ENCODE measurements around the gene IL6. TPM values are rescaled to one million over a fixed set of nuclear protein-coding genes. Genes with fewer than 3 reads are reported as not detected.

Gene IL6
- total and polyA plus RNA-seq, 9 donors, result 0.18 to 0.44 (median 0.31) TPM; not detected in 2

- Histone ChIP-seq H3K4me3 (ENCODE audit: low read length) (no peak overlapping the region), H3K4me1 (ENCODE audit: control insufficient read depth, insufficient read depth, low read length) (peaks cover 59% of the 10 kb centered on the region), H3K36me3 (ENCODE audit: control insufficient read depth, insufficient read depth, low read length) (no peaks in the 10 kb centered on the region), H3K27ac (ENCODE audit: low read length) (peak overlapping the region; percentile 67), H3K9me3 (replicated peaks; ENCODE audit: control insufficient read depth, low read depth, low read length) (no peaks in the 10 kb centered on the region), H3K27me3 (ENCODE audit: control insufficient read depth, insufficient read depth, low read length) (no peaks in the 10 kb centered on the region)
- 6% methylated on average over 6 of the region's 8 CpGs for whole genome bisulfite sequencing (ENCODE audit: insufficient coverage)
- DNase-seq, result peak; percentile 84
Observed at GRCh38 chr7:22726345-22726906, 574 bp upstream of the IL6 start.

GRCh38 chr7:22727714-22728035 lies 675 bp downstream of the IL6 start:
- no peak overlapping the region for H3K27ac ChIP-seq (ENCODE audit: low read length)
- H3K36me3 ChIP-seq (ENCODE audit: control insufficient read depth, insufficient read depth, low read length), result no peaks in the 10 kb centered on the region
- H3K9me3 ChIP-seq (replicated peaks; ENCODE audit: control insufficient read depth, low read depth, low read length), result no peaks in the 10 kb centered on the region
- H3K27me3 ChIP-seq (ENCODE audit: control insufficient read depth, insufficient read depth, low read length), result no peaks in the 10 kb centered on the region
- no peak for DNase-seq
- no CpG with 5 or more reads among the region's 3 CpGs for WGBS (ENCODE audit: insufficient coverage)
- no peak overlapping the region for H3K4me3 ChIP-seq (ENCODE audit: low read length)
- H3K4me1 ChIP-seq (ENCODE audit: control insufficient read depth, insufficient read depth, low read length), result peaks cover 49% of the 10 kb centered on the region

GRCh38 chr7:22728401-22729029 lies 1.5 kb downstream of the IL6 start:
- Histone ChIP-seq H3K4me1 (ENCODE audit: control insufficient read depth, insufficient read depth, low read length) (peaks cover 40% of the 10 kb centered on the region), H3K36me3 (ENCODE audit: control insufficient read depth, insufficient read depth, low read length) (no peaks in the 10 kb centered on the region), H3K4me3 (ENCODE audit: low read length) (no peak overlapping the region), H3K27me3 (ENCODE audit: control insufficient read depth, insufficient read depth, low read length) (no peaks in the 10 kb centered on the region), H3K9me3 (replicated peaks; ENCODE audit: control insufficient read depth, low read depth, low read length) (no peaks in the 10 kb centered on the region), H3K27ac (ENCODE audit: low read length) (no peak overlapping the region)
- peak; percentile 52 for DNase-seq
- no CpG with 5 or more reads among the region's 1 CpG for WGBS (ENCODE audit: insufficient coverage)

- H3K27me3 ChIP-seq (ENCODE audit: control insufficient read depth, insufficient read depth, low read length), result no peaks in the 10 kb centered on the region
- peaks cover 34% of the 10 kb centered on the region for H3K4me1 ChIP-seq (ENCODE audit: control insufficient read depth, insufficient read depth, low read length)
- WGBS (ENCODE audit: insufficient coverage), result no CpG with 5 or more reads among the region's 3 CpGs
- H3K9me3 ChIP-seq (replicated peaks; ENCODE audit: control insufficient read depth, low read depth, low read length), result no peaks in the 10 kb centered on the region
- H3K27ac ChIP-seq (ENCODE audit: low read length), result no peak overlapping the region
- H3K36me3 ChIP-seq (ENCODE audit: control insufficient read depth, insufficient read depth, low read length), result no peaks in the 10 kb centered on the region
- DNase-seq, result no peak
- H3K4me3 ChIP-seq (ENCODE audit: low read length), result no peak overlapping the region
Observed at GRCh38 chr7:22729180-22729825, 2.3 kb downstream of the IL6 start.

GRCh38 chr7:22730066-22730710 lies 3.2 kb downstream of the IL6 start:
- Histone ChIP-seq H3K27me3 (ENCODE audit: control insufficient read depth, insufficient read depth, low read length) (no peaks in the 10 kb centered on the region), H3K27ac (ENCODE audit: low read length) (no peak overlapping the region), H3K9me3 (replicated peaks; ENCODE audit: control insufficient read depth, low read depth, low read length) (no peaks in the 10 kb centered on the region), H3K4me3 (ENCODE audit: low read length) (no peak overlapping the region), H3K36me3 (ENCODE audit: control insufficient read depth, insufficient read depth, low read length) (no peaks in the 10 kb centered on the region), H3K4me1 (ENCODE audit: control insufficient read depth, insufficient read depth, low read length) (peaks cover 26% of the 10 kb centered on the region)
- 60% methylated on average over 1 of the region's 2 CpGs for WGBS (ENCODE audit: insufficient coverage)
- DNase-seq, result no peak

- H3K4me3 ChIP-seq (ENCODE audit: low read length), result no peak overlapping the region
- peaks cover 18% of the 10 kb centered on the region for H3K4me1 ChIP-seq (ENCODE audit: control insufficient read depth, insufficient read depth, low read length)
- no peaks in the 10 kb centered on the region for H3K36me3 ChIP-seq (ENCODE audit: control insufficient read depth, insufficient read depth, low read length)
- H3K27ac ChIP-seq (ENCODE audit: low read length), result no peak overlapping the region
- no peaks in the 10 kb centered on the region for H3K9me3 ChIP-seq (replicated peaks; ENCODE audit: control insufficient read depth, low read depth, low read length)
- H3K27me3 ChIP-seq (ENCODE audit: control insufficient read depth, insufficient read depth, low read length), result no peaks in the 10 kb centered on the region
- WGBS (ENCODE audit: insufficient coverage), result 67% methylated on average over 1 of the region's 5 CpGs
- DNase-seq, result no peak
Observed at GRCh38 chr7:22730921-22731654, 4.1 kb downstream of the IL6 start.

- Histone ChIP-seq H3K9me3 (replicated peaks; ENCODE audit: control insufficient read depth, low read depth, low read length) (no peaks in the 10 kb centered on the region), H3K27me3 (ENCODE audit: control insufficient read depth, insufficient read depth, low read length) (no peaks in the 10 kb centered on the region), H3K36me3 (ENCODE audit: control insufficient read depth, insufficient read depth, low read length) (no peaks in the 10 kb centered on the region), H3K27ac (ENCODE audit: low read length) (no peak overlapping the region), H3K4me1 (ENCODE audit: control insufficient read depth, insufficient read depth, low read length) (peaks cover 12% of the 10 kb centered on the region), H3K4me3 (ENCODE audit: low read length) (no peak overlapping the region)
- DNase-seq, result no peak
- WGBS (ENCODE audit: insufficient coverage), result no CpG with 5 or more reads among the region's 2 CpGs
Observed at GRCh38 chr7:22731766-22732165, 4.8 kb downstream of the IL6 start.

GRCh38 chr7:22732556-22733126 lies 5.6 kb downstream of the IL6 start:
- Histone ChIP-seq H3K27me3 (ENCODE audit: control insufficient read depth, insufficient read depth, low read length) (no peaks in the 10 kb centered on the region), H3K9me3 (replicated peaks; ENCODE audit: control insufficient read depth, low read depth, low read length) (no peaks in the 10 kb centered on the region), H3K4me1 (ENCODE audit: control insufficient read depth, insufficient read depth, low read length) (peaks cover 4% of the 10 kb centered on the region), H3K36me3 (ENCODE audit: control insufficient read depth, insufficient read depth, low read length) (no peaks in the 10 kb centered on the region), H3K27ac (ENCODE audit: low read length) (no peak overlapping the region), H3K4me3 (ENCODE audit: low read length) (no peak overlapping the region)
- WGBS (ENCODE audit: insufficient coverage), result 90% methylated on average over 2 of the region's 4 CpGs
- DNase-seq, result no peak

- H3K4me1 ChIP-seq (ENCODE audit: control insufficient read depth, insufficient read depth, low read length), result no peaks in the 10 kb centered on the region
- DNase-seq, result no peak
- no peaks in the 10 kb centered on the region for H3K36me3 ChIP-seq (ENCODE audit: control insufficient read depth, insufficient read depth, low read length)
- no peaks in the 10 kb centered on the region for H3K27me3 ChIP-seq (ENCODE audit: control insufficient read depth, insufficient read depth, low read length)
- H3K9me3 ChIP-seq (replicated peaks; ENCODE audit: control insufficient read depth, low read depth, low read length), result no peaks in the 10 kb centered on the region
- no peak overlapping the region for H3K27ac ChIP-seq (ENCODE audit: low read length)
- H3K4me3 ChIP-seq (ENCODE audit: low read length), result no peak overlapping the region
- 100% methylated on average over 2 of the region's 6 CpGs for WGBS (ENCODE audit: insufficient coverage)
Observed at GRCh38 chr7:22733761-22734160, 6.8 kb downstream of the IL6 start.

GRCh38 chr7:22743014-22743413 lies 16.0 kb downstream of the IL6 start:
- Histone ChIP-seq H3K27me3 (ENCODE audit: control insufficient read depth, insufficient read depth, low read length) (no peaks in the 10 kb centered on the region), H3K4me1 (ENCODE audit: control insufficient read depth, insufficient read depth, low read length) (no peaks in the 10 kb centered on the region), H3K27ac (ENCODE audit: low read length) (no peak overlapping the region), H3K9me3 (replicated peaks; ENCODE audit: control insufficient read depth, low read depth, low read length) (no peaks in the 10 kb centered on the region), H3K4me3 (ENCODE audit: low read length) (no peak overlapping the region), H3K36me3 (ENCODE audit: control insufficient read depth, insufficient read depth, low read length) (no peaks in the 10 kb centered on the region)
- WGBS (ENCODE audit: insufficient coverage), result 100% methylated on average over 1 of the region's 4 CpGs
- no peak for DNase-seq
